Measurements from ENCODE around the gene TMEFF1. TPM values are rescaled to one million over a fixed set of nuclear protein-coding genes. Genes with fewer than 3 reads are reported as not detected.

Gene TMEFF1
- total RNA-seq, 1 donor from 2014 or later, result 103 TPM

DNA sequence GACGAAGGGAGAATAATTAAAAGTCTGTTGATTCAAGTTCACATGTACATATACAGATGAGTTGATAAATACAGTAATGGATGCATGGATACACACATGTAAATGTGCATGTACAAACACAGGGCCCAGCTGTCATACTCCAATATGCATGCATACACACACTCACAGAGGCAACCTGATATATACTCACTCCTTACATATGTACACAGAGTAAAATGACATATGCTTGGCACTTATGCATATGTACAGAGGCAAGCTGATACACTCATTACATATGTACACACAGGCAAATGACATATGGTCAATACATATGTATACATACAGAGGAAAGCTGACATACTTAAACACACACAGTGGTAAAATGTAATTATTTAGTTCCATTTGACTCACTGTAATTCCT, 7.2 kb upstream of the TMEFF1 start:
- H4K20me1 ChIP-seq (ENCODE audit: low read depth), result no peaks in the 10 kb centered on the region
- peaks cover 7% of the 10 kb centered on the region for H3K4me1 ChIP-seq
- no peak overlapping the region for H2AFZ ChIP-seq (replicated peaks)
- DNase-seq (ENCODE audit: low spot score), result no peak
- no peak overlapping the region for H3K4me3 ChIP-seq
- Mint-ChIP-seq H3K4me1 (peaks cover 16% of the 10 kb centered on the region), H3K9me3 (no peaks in the 10 kb centered on the region), H3K4me3 (no peak overlapping the region), H3K36me3 (no peaks in the 10 kb centered on the region), H3K27me3 (ENCODE audit: insufficient read depth, low read depth) (peaks cover 2% of the 10 kb centered on the region), H3K27ac (no peak overlapping the region)
- H3K27ac ChIP-seq, result no peak overlapping the region
- H3K9me3 ChIP-seq (ENCODE audit: low read depth), result no peaks in the 10 kb centered on the region
- no peak overlapping the region for H3K9ac ChIP-seq
- H3K27me3 ChIP-seq, result no peaks in the 10 kb centered on the region
- no peaks in the 10 kb centered on the region for H3F3A ChIP-seq (ENCODE audit: low read depth)
- no peaks in the 10 kb centered on the region for H3K36me3 ChIP-seq
- no peaks in the 10 kb centered on the region for H3K79me2 ChIP-seq (ENCODE audit: low read depth)
- no peak for TF ChIP-seq EZH2 (IDR thresholded peaks at IDR 0.05)
- TF ChIP-seq CTCF (IDR thresholded peaks at IDR 0.05), result no peak
- no peak for TF ChIP-seq EZH2phosphoT487 (IDR thresholded peaks at IDR 0.05)
- H3K4me2 ChIP-seq, result no peak overlapping the region

DNA sequence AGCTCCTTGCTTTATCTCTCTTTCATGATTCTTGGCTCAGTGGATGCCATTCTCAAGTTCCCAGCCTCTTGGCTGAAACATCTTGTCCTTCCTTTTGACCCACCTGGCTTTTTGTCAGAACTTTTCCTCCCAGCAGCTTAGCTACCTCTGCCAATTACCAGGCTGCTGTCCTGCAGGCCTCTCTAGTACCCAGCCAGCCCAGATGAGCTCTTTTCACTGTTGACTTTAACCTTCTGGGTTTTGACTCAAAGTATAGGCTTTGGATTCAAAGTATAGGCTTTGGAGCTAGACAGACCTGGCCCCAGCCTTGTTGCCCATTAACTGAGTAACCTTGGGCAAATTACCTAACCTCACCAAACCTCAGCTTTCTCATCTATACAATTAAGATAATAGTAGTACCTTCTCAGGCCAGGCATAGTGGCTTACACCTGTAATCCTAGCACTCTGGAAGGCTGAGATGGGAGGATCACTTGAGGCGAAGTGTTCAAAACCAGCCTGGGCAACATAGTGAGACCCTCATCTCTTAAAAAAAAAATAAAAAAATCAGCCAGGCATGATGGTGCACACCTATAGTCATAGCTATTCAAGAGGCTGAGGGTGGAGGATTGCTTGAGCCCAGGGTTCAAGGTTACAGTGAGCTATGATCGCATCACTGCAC, 6.6 kb upstream of the TMEFF1 start:
- no peak overlapping the region for H3K27ac Mint-ChIP-seq
- Histone ChIP-seq H4K20me1 (ENCODE audit: low read depth) (no peaks in the 10 kb centered on the region), H3K27me3 (no peaks in the 10 kb centered on the region), H3K9me3 (ENCODE audit: low read depth) (no peaks in the 10 kb centered on the region), H3K79me2 (ENCODE audit: low read depth) (no peaks in the 10 kb centered on the region), H3F3A (ENCODE audit: low read depth) (no peaks in the 10 kb centered on the region), H3K9ac (no peak overlapping the region), H2AFZ (replicated peaks) (no peak overlapping the region), H3K36me3 (no peaks in the 10 kb centered on the region), H3K4me2 (no peak overlapping the region), H3K4me3 (no peak overlapping the region), H3K27ac (no peak overlapping the region), H3K4me1 (peaks cover 7% of the 10 kb centered on the region)
- H3K4me3 Mint-ChIP-seq, result no peak overlapping the region
- DNase-seq (ENCODE audit: low spot score), result no peak
- TF ChIP-seq EZH2 (IDR thresholded peaks at IDR 0.05) (no peak), EZH2phosphoT487 (IDR thresholded peaks at IDR 0.05) (no peak), CTCF (IDR thresholded peaks at IDR 0.05) (no peak)
- no peaks in the 10 kb centered on the region for H3K36me3 Mint-ChIP-seq
- H3K9me3 Mint-ChIP-seq, result no peaks in the 10 kb centered on the region
- H3K27me3 Mint-ChIP-seq (ENCODE audit: insufficient read depth, low read depth), result peaks cover 2% of the 10 kb centered on the region
- peaks cover 18% of the 10 kb centered on the region for H3K4me1 Mint-ChIP-seq

DNA sequence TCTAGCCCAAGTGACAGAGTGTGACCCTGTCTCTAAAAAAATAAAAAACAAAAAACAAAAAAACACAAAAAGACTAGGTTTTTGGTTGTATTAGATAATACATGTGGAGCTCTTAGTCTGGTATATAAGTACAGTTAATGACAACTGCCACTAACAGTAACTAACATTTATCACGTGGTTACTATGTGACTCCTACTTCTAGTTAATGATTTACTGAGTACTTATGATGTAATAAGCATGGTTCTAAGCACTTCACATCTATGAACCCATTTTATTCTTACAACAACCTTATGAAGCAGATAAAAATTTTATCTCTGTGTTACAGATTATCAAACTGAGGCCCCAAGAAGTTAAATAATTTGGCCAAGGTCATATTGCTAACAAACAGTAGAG, 6.1 kb upstream of the TMEFF1 start:
- no peaks in the 10 kb centered on the region for H4K20me1 ChIP-seq (ENCODE audit: low read depth)
- no peak overlapping the region for H2AFZ ChIP-seq (replicated peaks)
- no peak for TF ChIP-seq CTCF (IDR thresholded peaks at IDR 0.05)
- TF ChIP-seq EZH2 (IDR thresholded peaks at IDR 0.05), result no peak
- no peak for TF ChIP-seq EZH2phosphoT487 (IDR thresholded peaks at IDR 0.05)
- no peak for DNase-seq (ENCODE audit: low spot score)
- H3K27me3 ChIP-seq, result no peaks in the 10 kb centered on the region
- H3K4me2 ChIP-seq, result no peak overlapping the region
- H3K79me2 ChIP-seq (ENCODE audit: low read depth), result peaks cover 5% of the 10 kb centered on the region
- H3F3A ChIP-seq (ENCODE audit: low read depth), result no peaks in the 10 kb centered on the region
- H3K9ac ChIP-seq, result no peak overlapping the region
- no peaks in the 10 kb centered on the region for H3K36me3 ChIP-seq
- Mint-ChIP-seq H3K27ac (no peak overlapping the region), H3K4me3 (no peak overlapping the region), H3K36me3 (no peaks in the 10 kb centered on the region), H3K4me1 (peaks cover 18% of the 10 kb centered on the region), H3K9me3 (no peaks in the 10 kb centered on the region), H3K27me3 (ENCODE audit: insufficient read depth, low read depth) (peaks cover 2% of the 10 kb centered on the region)
- H3K4me3 ChIP-seq, result no peak overlapping the region
- H3K27ac ChIP-seq, result no peak overlapping the region
- no peaks in the 10 kb centered on the region for H3K9me3 ChIP-seq (ENCODE audit: low read depth)
- peaks cover 8% of the 10 kb centered on the region for H3K4me1 ChIP-seq
